Right ventricle myocardium superior (tissue), 1 donor: Measurements from ENCODE around the gene SLC5A7. TPM values are rescaled to one million over a fixed set of nuclear protein-coding genes. Genes with fewer than 3 reads are reported as not detected.

Experiments used
- ATAC-seq: fragments of 200-7000 bp; cut with Tn5 transposase; one replicate; pipeline ENCODE4 v1.9.1; 2020; ENCODE audit warnings: mild to moderate bottlenecking; ENCODE audit not compliant: poor library complexity
- DNase-seq: peaks from one replicate; pipeline ENCODE4 v3.0.0-alpha.2; 2020
- intact Hi-C: fragments of 100-400 bp; cut with DNase I; formaldehyde crosslinking; loops from one replicate; pipeline ENCODE4 v1.11.2; 2022
- total RNA-seq: library from RNA; stranded (reverse); fragmentation: NEBNext Ultra II Directional; extraction: Animal tissue kit (Norgen Biotek cat#: 25700); gene quantifications from one replicate; pipeline ENCODE4 v1.2.1, GENCODE V29; 2021
- donor health status: DM: no; HTN: yes; CAD: no; lungs with severe emphysema.

SLC5A7 gene
- total RNA-seq, 1 donor from 2014 or later = 0.19 TPM

DNA sequence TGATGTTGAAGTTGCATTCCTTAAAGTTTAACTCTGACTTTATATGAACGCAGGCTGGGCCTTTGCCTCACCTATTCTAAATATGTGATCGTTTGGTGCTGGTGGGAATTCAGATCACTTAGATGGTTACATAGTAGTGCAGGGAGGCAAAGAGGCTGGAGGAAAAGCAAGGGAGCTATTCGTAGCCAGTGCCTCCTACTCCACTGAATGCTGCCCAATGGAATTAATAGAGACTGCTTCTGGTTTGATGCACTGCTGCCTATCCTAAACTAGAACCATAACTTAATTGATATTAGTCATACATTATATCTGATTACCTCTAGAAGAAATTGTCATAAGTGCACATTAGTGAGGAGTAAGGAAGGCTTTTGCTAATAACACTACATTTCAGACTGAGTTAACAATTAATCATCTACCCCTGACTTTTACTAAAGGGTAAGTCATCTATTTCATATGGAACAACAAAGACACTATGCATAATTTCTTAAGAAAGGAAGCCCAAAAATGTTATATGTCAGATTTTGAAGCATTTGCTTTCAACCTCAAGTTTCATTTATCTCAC, 72.3 kb downstream of the SLC5A7 start:
- intact Hi-C loops = no loop called here
- no peak for ATAC-seq
- DNase-seq = no peak

DNA sequence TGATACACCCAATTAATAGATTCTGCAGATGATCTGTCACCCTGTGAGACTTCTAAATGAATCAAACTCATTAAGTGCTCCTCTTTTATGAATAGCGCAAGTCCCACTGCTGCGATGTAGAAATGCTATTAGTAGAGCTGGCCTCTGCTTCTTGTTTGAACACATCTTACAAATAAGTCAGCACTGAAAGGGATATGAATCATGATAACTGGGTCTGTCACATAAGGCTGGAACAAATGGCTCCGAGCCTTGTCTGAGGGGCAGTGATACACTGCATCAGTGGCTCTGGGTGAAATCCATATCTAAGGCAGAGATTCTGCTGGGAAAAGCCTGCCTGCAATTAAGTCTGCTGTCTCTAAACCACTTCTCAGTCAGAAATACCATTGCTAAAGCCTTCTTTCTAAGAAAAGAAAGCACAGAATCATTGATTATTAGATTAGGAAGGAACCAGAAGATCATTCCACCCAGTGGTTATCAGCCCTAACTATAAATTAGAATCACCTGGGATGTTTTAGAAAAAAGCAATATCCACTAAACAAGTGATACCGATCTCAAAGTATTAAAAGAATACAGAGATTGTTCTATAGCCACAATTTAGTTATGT, 75.2 kb downstream of the SLC5A7 start:
- no peak for DNase-seq
- intact Hi-C loops = no loop called here
- no peak for ATAC-seq

Other genes starting within 250 kb of the SLC5A7 start
- gene RGPD4, start 159.6 kb upstream of the SLC5A7 start, total RNA-seq = 0.11 TPM